Ovary (tissue), 9 donors: Measurements from ENCODE around the gene NAP1L5. TPM values are rescaled to one million over a fixed set of nuclear protein-coding genes. Genes with fewer than 3 reads are reported as not detected.

Source experiments
- DNase-seq, 5 donors: peaks; one replicate each; pipeline ENCODE4 v3.0.0-alpha.2; 2019 to 2020
- H3K27ac ChIP-seq, 2 donors: fragments of 200-600 bp; one replicate each; pipeline versions ENCODE4 v1.5.1 to v1.8.0; 2019 to 2022
- H3K27me3 ChIP-seq: fragments of 200-600 bp; one replicate; pipeline ENCODE4 v1.8.0; 2022
- H3K36me3 ChIP-seq: fragments of 200-600 bp; sonication (generic); one replicate; pipeline ENCODE4 v1.5.1; 2019
- H3K4me1 ChIP-seq: one replicate; pipeline ENCODE4 v1.8.1; 2013; ENCODE audit warnings: mild to moderate bottlenecking, moderate library complexity; ENCODE audit not compliant: insufficient read depth
- H3K4me3 ChIP-seq: fragments of 200-600 bp; sonication (generic); one replicate; pipeline ENCODE4 v1.5.1; 2017
- H3K9me3 ChIP-seq, 2 donors: fragments of 200-600 bp in 1 of 2; sonication (generic) in 1 of 2; one replicate each; pipeline versions ENCODE4 v1.5.1 to v1.8.1; 2013 to 2019; ENCODE audit warnings: mild to moderate bottlenecking in 1 of 2, moderate library complexity in 1 of 2
- CTCF ChIP-seq, 3 donors: fragments of 450-650 bp in 2 of 3; fragments of 200-600 bp in 1 of 3; IDR thresholded peaks; one replicate each; pipeline versions ENCODE4 v1.5.1 to v1.8.0; 2016 to 2022; ENCODE audit warnings: antibody characterized with exemption in 3 of 3, mild to moderate bottlenecking in 1 of 3
- EP300 ChIP-seq: sonication (generic); formaldehyde crosslinking; IDR thresholded peaks from one replicate; pipeline ENCODE4 v1.6.1; 2017; ENCODE audit warnings: antibody characterized with exemption
- POLR2A ChIP-seq: fragments of 450-650 bp; IDR thresholded peaks from one replicate; pipeline ENCODE4 v1.6.1; 2017; ENCODE audit warnings: antibody characterized with exemption, mild to moderate bottlenecking, moderate library complexity
- WGBS, 3 donors: extraction: QIAGEN DNeasy Blood & Tissue Kit in 1 of 3; methylation state at CpG; one replicate each; pipeline versions ENCODE4 v1.1.5 to v1.1.7; 2013 to 2017; 5-methylcytosine and 5-hydroxymethylcytosine counted together
- intact Hi-C, 4 donors: fragments of 100-400 bp; cut with DNase I; formaldehyde crosslinking; loops; one replicate each; pipeline versions ENCODE4 v1.11.0 to v1.15.1; 2022 to 2023
- polyA plus RNA-seq, 2 donors: library from polyadenylated mRNA; stranded (reverse); fragments of 200-250 nt in 1 of 2; fragments of 350-450 nt in 1 of 2; fragmentation: Illumina TruSeq in 1 of 2; extraction: RNeasy Lipid Tissue Mini Kit (QIAGEN cat#74804) in 1 of 2; gene quantifications; one replicate each; pipeline ENCODE4 v1.2.3, GENCODE V29; 2013 to 2014
- total RNA-seq, 7 donors: library from RNA; depleted of rRNA in 2 of 7; stranded (reverse); fragments of >200 nt in 2 of 7; fragmentation: NEBNext Ultra II Directional in 3 of 7; extraction: Animal tissue kit (Norgen Biotek cat#: 25700) in 3 of 7; gene quantifications; one replicate each; pipeline versions ENCODE4 v1.1.0 to v1.2.4, GENCODE V29; 2016 to 2023
- donor health status: DM: no; HTN: no; CAD: no; lungs with moderate emphysema.
- donor health status: DM: no; HTN: no; CAD: no.
- donor health status: Bipolar disorder and iron deficiency.
- donor health status: DM: yes; HTN: yes; CAD: no.
- donor health status: DM: no; HTN: no; CAD: no.
- donor health status: DM: yes; HTN: yes; CAD: no.

The NAP1L5 gene
- total and polyA plus RNA-seq, 9 donors = 7.6 to 18.3 (median 11.4) TPM

- Histone ChIP-seq H3K4me1 (no peaks in the 10 kb centered on the region), H3K9me3 (no peaks in the 10 kb centered on the region), H3K36me3 (no peaks in the 10 kb centered on the region), H3K4me3 (no peak overlapping the region), H3K27ac (no peak overlapping the region), H3K27me3 (no peaks in the 10 kb centered on the region)
- DNase-seq = no peak
- WGBS, 3 donors = 86 to 95% (median 92%) methylated on average over 2 of the region's 2 CpGs
- TF ChIP-seq CTCF (IDR thresholded peaks at IDR 0.05) (no peak), EP300 (no peak)
- intact Hi-C loops = no loop called here
These were observed 28.4 kb upstream of the NAP1L5 start for GRCh38 chr4:88725986-88726385.

- no peaks in the 10 kb centered on the region for H3K36me3 ChIP-seq
- intact Hi-C loops = no loop called here
- no peaks in the 10 kb centered on the region for H3K4me1 ChIP-seq
- TF ChIP-seq POLR2A (no peak), CTCF (IDR thresholded peaks at IDR 0.05) (no peak), EP300 (no peak)
- no peak overlapping the region for H3K27ac ChIP-seq
- no peak for DNase-seq
- H3K4me3 ChIP-seq = no peak overlapping the region
- H3K9me3 ChIP-seq = no peaks in the 10 kb centered on the region
- WGBS, 3 donors = 91 to 95% (median 92%) methylated on average over 4 of the region's 4 CpGs
- no peaks in the 10 kb centered on the region for H3K27me3 ChIP-seq
These were observed 27.5 kb upstream of the NAP1L5 start for GRCh38 chr4:88725143-88725542.

- no peaks in the 10 kb centered on the region for H3K9me3 ChIP-seq
- no peak overlapping the region for H3K27ac ChIP-seq
- intact Hi-C loops = no loop called here
- 86 to 90% (median 89%) methylated on average over 2 of the region's 2 CpGs for WGBS, 3 donors
- DNase-seq = no peak
- no peak overlapping the region for H3K4me3 ChIP-seq
- H3K27me3 ChIP-seq = no peaks in the 10 kb centered on the region
- no peaks in the 10 kb centered on the region for H3K4me1 ChIP-seq
- TF ChIP-seq POLR2A (no peak), CTCF (IDR thresholded peaks at IDR 0.05) (no peak), EP300 (no peak)
- no peaks in the 10 kb centered on the region for H3K36me3 ChIP-seq
These were observed 26.8 kb upstream of the NAP1L5 start for GRCh38 chr4:88724406-88724805.

GRCh38 chr4:88722828-88723227 is 25.2 kb upstream of the NAP1L5 start:
- H3K27me3 ChIP-seq = no peaks in the 10 kb centered on the region
- 89 to 95% (median 93%) methylated on average over 2 of the region's 2 CpGs for WGBS, 3 donors
- no peak overlapping the region for H3K4me3 ChIP-seq
- H3K27ac ChIP-seq = no peak overlapping the region
- H3K9me3 ChIP-seq = peaks cover 0 to 7% of the 10 kb centered on the region in 2 donors
- no peak for TF ChIP-seq POLR2A
- no peak for TF ChIP-seq CTCF (IDR thresholded peaks at IDR 0.05)
- no peak for TF ChIP-seq EP300
- no peaks in the 10 kb centered on the region for H3K36me3 ChIP-seq
- intact Hi-C loops = no loop called here
- DNase-seq = no peak
- H3K4me1 ChIP-seq = no peaks in the 10 kb centered on the region
